ENCODE results near the gene KHDC1.

GRCh38 chr6:73231986-73232391 is 31.0 kb downstream of the KHDC1 start:
- no peak for TF ChIP-seq CTCF (IDR thresholded peaks at IDR 0.05; ENCODE audit: low read length)
- no peak for TF ChIP-seq EZH2phosphoT487 (IDR thresholded peaks at IDR 0.05; ENCODE audit: low read length)
- no peak for TF ChIP-seq EZH2 (optimal IDR thresholded peaks at IDR 0.05; ENCODE audit: low read depth, low read length)
